HL-60/S4 treated with phorbol 12-myristate 13-acetate at 8.2 ng/mL for 4 days and 3 days (cell line): ENCODE measurements around the gene HS6ST2.
"Not testable (repeated sequence)": the region's sequence is repeated elsewhere in the genome, so short reads cannot be mapped to it uniquely, and the experiment has no call there.

Source experiments
- in situ Hi-C: fragments of 300-500 bp; cut with MboI; formaldehyde crosslinking; loops from 2 replicates; pipeline ENCODE4 v1.15.0; 2022; ENCODE audit warnings: low sequenced_read_pairs

HS6ST2 gene

GRCh38 chrX:132945055-132945599 lies 13.3 kb downstream of the HS6ST2 start:
- in situ Hi-C loops, result not testable (repeated sequence)

- in situ Hi-C loops, result no loop called here
These were observed 17.6 kb downstream of the HS6ST2 start for GRCh38 chrX:132940727-132941327.

GRCh38 chrX:132933170-132933569 lies 25.3 kb downstream of the HS6ST2 start:
- in situ Hi-C loops, result no loop called here

- in situ Hi-C loops, result no loop called here
These were observed 34.0 kb downstream of the HS6ST2 start for GRCh38 chrX:132924426-132924825.

- in situ Hi-C loops, result no loop called here
These were observed 39.9 kb downstream of the HS6ST2 start for GRCh38 chrX:132918523-132918922.

GRCh38 chrX:132916349-132916748 lies 42.1 kb downstream of the HS6ST2 start:
- in situ Hi-C loops, result no loop called here

- in situ Hi-C loops, result no loop called here
These were observed 48.8 kb downstream of the HS6ST2 start for GRCh38 chrX:132909643-132910042.

GRCh38 chrX:132908891-132909290 lies 49.5 kb downstream of the HS6ST2 start:
- in situ Hi-C loops, result no loop called here

- in situ Hi-C loops, result no loop called here
These were observed 57.7 kb downstream of the HS6ST2 start for GRCh38 chrX:132900633-132901293.

GRCh38 chrX:132887569-132887968 lies 70.9 kb downstream of the HS6ST2 start:
- in situ Hi-C loops, result no loop called here

GRCh38 chrX:132883358-132883915 lies 75.0 kb downstream of the HS6ST2 start:
- in situ Hi-C loops, result no loop called here

GRCh38 chrX:132880753-132881152 lies 77.7 kb downstream of the HS6ST2 start:
- in situ Hi-C loops, result not testable (repeated sequence)

GRCh38 chrX:132877954-132878536 lies 80.4 kb downstream of the HS6ST2 start:
- in situ Hi-C loops, result no loop called here

- in situ Hi-C loops, result no loop called here
These were observed 81.7 kb downstream of the HS6ST2 start for GRCh38 chrX:132876523-132877338.

GRCh38 chrX:132875650-132876522 lies 82.5 kb downstream of the HS6ST2 start:
- in situ Hi-C loops, result no loop called here

- in situ Hi-C loops, result no loop called here
These were observed 95.9 kb downstream of the HS6ST2 start for GRCh38 chrX:132862562-132862961.

- in situ Hi-C loops, result no loop called here
These were observed 97.4 kb downstream of the HS6ST2 start for GRCh38 chrX:132861076-132861475.

- in situ Hi-C loops, result no loop called here
These were observed 98.2 kb downstream of the HS6ST2 start for GRCh38 chrX:132860200-132860599.

- in situ Hi-C loops, result no loop called here
These were observed 100.4 kb downstream of the HS6ST2 start for GRCh38 chrX:132858018-132858417.

- in situ Hi-C loops, result no loop called here
These were observed 102.6 kb downstream of the HS6ST2 start for GRCh38 chrX:132855780-132856341.
